Cardiac septum (tissue), 1 donor: Measurements from ENCODE around the gene TREX2. TPM values are rescaled to one million over a fixed set of nuclear protein-coding genes. Genes with fewer than 3 reads are reported as not detected.

Source experiments
- DNase-seq: peaks from one replicate; pipeline ENCODE4 v3.0.0-alpha.2; 2020; ENCODE audit warnings: low spot score
- intact Hi-C: fragments of 100-400 bp; cut with DNase I; formaldehyde crosslinking; loops from one replicate; pipeline ENCODE4 v1.14.0; 2022
- long read RNA-seq: library from polyadenylated mRNA; unstranded; transcript quantifications from one replicate; pipeline ENCODE4 v2.0.0, GENCODE V29; 2021
- total RNA-seq: library from RNA; stranded (reverse); fragmentation: NEBNext Ultra II Directional; extraction: Animal tissue kit (Norgen Biotek cat#: 25700); gene quantifications from one replicate; pipeline ENCODE4 v1.2.1, GENCODE V29; 2021
- donor health status: DM: no; HTN: no; CAD: no.

The TREX2 gene
- 0.19 TPM for total RNA-seq
- long read RNA-seq, partial matches to known transcripts: 6 of 6 reads
- long read RNA-seq, other reads (novel, unspliced or antisense): 0 of 6 reads

GRCh38 chrX:153445856-153446635, at the start of gene TREX2:
Gene TREX2, minus strand, starts transcription at chrX:153446056. Its CDS starts 626 bp downstream, at chrX:153445430.
- DNase-seq: peak; percentile 55
- intact Hi-C loops: no loop called here

- intact Hi-C loops: loop anchor here (2.0 kb wide), 1 partner anchor 19 kb away; no protein-coding TSS in a partner anchor
- no peak for DNase-seq
Observed at GRCh38 chrX:153495362-153495751, 49.5 kb upstream of the TREX2 start.

GRCh38 chrX:153494541-153495361, 48.9 kb upstream of the TREX2 start, which contains the start of gene BGN:
Gene BGN, plus strand, starts transcription at chrX:153494980. Its CDS starts 9,652 bp downstream, at chrX:153504632.
- intact Hi-C loops: loop anchor here (2.0 kb wide), 1 partner anchor 18 kb away; no protein-coding TSS in a partner anchor
- no peak for DNase-seq

- intact Hi-C loops: loop anchor here (2.0 kb wide), 1 partner anchor 17 kb away; no protein-coding TSS in a partner anchor
- DNase-seq: no peak
Observed at GRCh38 chrX:153494061-153494460, 48.2 kb upstream of the TREX2 start.

GRCh38 chrX:153493085-153493484, 47.2 kb upstream of the TREX2 start:
- DNase-seq: no peak
- intact Hi-C loops: no loop called here

GRCh38 chrX:153492543-153492942, 46.7 kb upstream of the TREX2 start:
- no peak for DNase-seq
- intact Hi-C loops: no loop called here

GRCh38 chrX:153491918-153492317, 46.1 kb upstream of the TREX2 start:
- intact Hi-C loops: no loop called here
- no peak for DNase-seq

- no peak for DNase-seq
- intact Hi-C loops: no loop called here
Observed at GRCh38 chrX:153491351-153491914, 45.6 kb upstream of the TREX2 start.

- no peak for DNase-seq
Observed at GRCh38 chrX:153490217-153490930, 44.5 kb upstream of the TREX2 start.

GRCh38 chrX:153488231-153488914, 42.5 kb upstream of the TREX2 start:
- intact Hi-C loops: no loop called here
- no peak for DNase-seq

More at GRCh38 chrX:153490217-153490930, 44.5 kb upstream of the TREX2 start:
- intact Hi-C loops: no loop called here

- intact Hi-C loops: no loop called here
- DNase-seq: no peak
Observed at GRCh38 chrX:153487590-153488071, 41.8 kb upstream of the TREX2 start.

GRCh38 chrX:153486171-153486570, 40.3 kb upstream of the TREX2 start:
- intact Hi-C loops: no loop called here
- no peak for DNase-seq

GRCh38 chrX:153485396-153486080, 39.7 kb upstream of the TREX2 start:
- no peak for DNase-seq
- intact Hi-C loops: no loop called here

GRCh38 chrX:153482376-153483015, 36.6 kb upstream of the TREX2 start:
- intact Hi-C loops: no loop called here
- no peak for DNase-seq

- intact Hi-C loops: no loop called here
- no peak for DNase-seq
Observed at GRCh38 chrX:153481043-153481442, 35.2 kb upstream of the TREX2 start.

- intact Hi-C loops: no loop called here
Observed at GRCh38 chrX:153478746-153479145, 32.9 kb upstream of the TREX2 start.

GRCh38 chrX:153477901-153478300, 32.0 kb upstream of the TREX2 start:
- intact Hi-C loops: loop anchor here (2.0 kb wide), 1 partner anchor 17 kb away; the partner anchor contains the start of gene BGN
- no peak for DNase-seq

More at GRCh38 chrX:153478746-153479145, 32.9 kb upstream of the TREX2 start:
- DNase-seq: no peak
